ENCODE results near the gene SPATS2. TPM values are rescaled to one million over a fixed set of nuclear protein-coding genes. Genes with fewer than 3 reads are reported as not detected.
A peak's percentile ranks its signal among the peaks of the same experiment; 100 is the strongest.

SPATS2 gene
- total RNA-seq, 4 donors from 2014 or later = 14.0 to 26.5 (median 19.6) TPM

DNA sequence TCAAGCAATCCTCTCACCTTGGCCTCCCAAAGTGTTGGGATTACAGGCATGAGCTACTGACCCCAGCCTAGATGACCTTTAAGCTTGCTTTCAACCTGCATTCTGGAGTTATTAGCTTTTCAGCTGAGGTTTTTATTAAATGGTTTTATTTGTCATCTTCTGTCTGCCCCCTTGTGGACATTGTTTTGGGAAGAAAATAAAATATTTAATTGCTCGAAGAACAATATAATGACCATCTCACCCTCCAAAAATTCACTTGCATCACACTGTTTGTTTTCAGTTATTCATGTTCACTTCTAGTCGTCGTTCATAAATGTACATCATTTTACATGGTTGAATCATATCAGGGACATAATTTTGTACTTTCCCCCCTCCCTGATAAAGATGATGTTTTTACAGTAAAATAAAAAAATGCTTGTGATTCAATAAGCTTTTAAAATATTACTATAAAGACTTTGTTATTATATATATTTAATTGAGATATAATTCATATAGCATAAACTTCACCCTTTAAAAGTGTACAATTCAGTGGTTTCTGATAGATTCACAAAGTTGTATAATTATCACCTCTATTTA is 10.1 kb upstream of the SPATS2 start:
- TF ChIP-seq, protein P1, sequence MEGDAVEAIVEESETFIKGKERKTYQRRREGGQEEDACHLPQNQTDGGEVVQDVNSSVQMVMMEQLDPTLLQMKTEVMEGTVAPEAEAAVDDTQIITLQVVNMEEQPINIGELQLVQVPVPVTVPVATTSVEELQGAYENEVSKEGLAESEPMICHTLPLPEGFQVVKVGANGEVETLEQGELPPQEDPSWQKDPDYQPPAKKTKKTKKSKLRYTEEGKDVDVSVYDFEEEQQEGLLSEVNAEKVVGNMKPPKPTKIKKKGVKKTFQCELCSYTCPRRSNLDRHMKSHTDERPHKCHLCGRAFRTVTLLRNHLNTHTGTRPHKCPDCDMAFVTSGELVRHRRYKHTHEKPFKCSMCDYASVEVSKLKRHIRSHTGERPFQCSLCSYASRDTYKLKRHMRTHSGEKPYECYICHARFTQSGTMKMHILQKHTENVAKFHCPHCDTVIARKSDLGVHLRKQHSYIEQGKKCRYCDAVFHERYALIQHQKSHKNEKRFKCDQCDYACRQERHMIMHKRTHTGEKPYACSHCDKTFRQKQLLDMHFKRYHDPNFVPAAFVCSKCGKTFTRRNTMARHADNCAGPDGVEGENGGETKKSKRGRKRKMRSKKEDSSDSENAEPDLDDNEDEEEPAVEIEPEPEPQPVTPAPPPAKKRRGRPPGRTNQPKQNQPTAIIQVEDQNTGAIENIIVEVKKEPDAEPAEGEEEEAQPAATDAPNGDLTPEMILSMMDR (IDR thresholded peaks at IDR 0.05) = no peak
- no peak for TF ChIP-seq POLR2A (IDR thresholded peaks at IDR 0.05)
- H3K4me3 ChIP-seq (ENCODE audit: low read depth, poor library complexity, severe bottlenecking) = no peak overlapping the region
- intact Hi-C loops (cut with DNase I; ENCODE audit: low total_unique reads) = loop anchor here (5.0 kb wide), 1 partner anchor 155 kb away; no protein-coding TSS in a partner anchor
- 26 to 27% methylated on average over 3 of the region's 3 CpGs for WGBS, 2 donors
- DNase-seq (ENCODE audit: low spot score in 2 of 2) = no peak

DNA sequence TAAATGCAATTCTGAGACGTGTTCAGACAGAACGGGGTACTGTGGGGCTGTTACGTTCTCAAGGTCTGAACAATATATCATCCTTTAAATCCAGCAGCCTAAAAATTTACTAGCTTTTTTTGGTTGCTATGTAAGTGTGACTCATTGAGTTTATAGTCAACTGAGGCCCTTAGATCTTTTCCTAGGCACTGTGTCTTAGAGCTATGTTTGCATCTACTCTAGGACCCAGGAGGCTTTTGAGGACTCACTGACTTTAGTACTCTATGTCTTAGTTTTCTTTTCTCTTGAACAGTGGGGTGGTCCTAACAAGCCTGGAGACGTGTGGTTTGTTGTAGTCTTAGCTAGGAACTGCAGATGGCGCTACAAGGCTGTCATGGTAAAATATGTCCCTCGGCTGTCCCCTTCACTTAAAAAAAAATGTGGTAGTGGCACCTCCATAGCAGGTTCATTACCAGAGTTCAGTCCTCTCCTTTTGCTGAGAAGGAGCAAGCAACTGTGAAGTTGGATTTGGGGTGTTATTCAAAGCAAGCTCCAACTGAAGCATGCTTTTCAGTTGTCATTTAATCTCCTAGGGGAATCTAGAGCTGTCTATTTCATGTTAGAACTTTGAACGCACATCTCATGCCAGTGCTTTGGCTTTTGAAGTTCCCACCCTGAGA is 8.7 kb upstream of the SPATS2 start:
- 7 to 11% methylated on average over 7 of the region's 7 CpGs for WGBS, 2 donors
- TF ChIP-seq, protein P1 (IDR thresholded peaks at IDR 0.05) = peak in 1 of 3 donors; percentile 63
- TF ChIP-seq POLR2A (IDR thresholded peaks at IDR 0.05) = no peak
- intact Hi-C loops (cut with DNase I; ENCODE audit: low total_unique reads) = loop anchor here (5.0 kb wide), 1 partner anchor 154 kb away; no protein-coding TSS in a partner anchor
- H3K4me3 ChIP-seq (ENCODE audit: low read depth, poor library complexity, severe bottlenecking) = no peak overlapping the region
- DNase-seq (ENCODE audit: low spot score in 2 of 2) = no peak

DNA sequence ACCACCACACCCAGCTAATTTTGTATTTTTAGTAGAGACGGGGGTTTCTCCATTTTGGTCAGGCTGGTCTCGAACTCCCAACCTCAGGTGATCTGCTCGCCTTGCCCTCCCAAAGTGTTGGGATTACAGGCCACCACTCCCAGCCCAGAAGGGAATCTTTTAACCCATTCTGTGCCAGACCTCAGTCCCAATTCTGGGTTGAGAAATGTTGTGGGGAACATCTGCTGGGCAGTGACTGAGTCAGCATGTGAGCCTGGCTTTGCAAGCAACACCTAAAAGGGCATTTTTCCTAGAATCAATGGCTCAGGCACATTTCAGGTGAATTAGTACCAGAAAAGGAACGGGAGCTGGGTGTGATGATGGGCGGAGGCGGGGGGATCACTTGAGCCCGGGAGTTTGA is 7.6 kb upstream of the SPATS2 start:
- H3K4me3 ChIP-seq (ENCODE audit: low read depth, poor library complexity, severe bottlenecking) = no peak overlapping the region
- no peak for DNase-seq (ENCODE audit: low spot score in 2 of 2)
- WGBS, 2 donors = 62 to 70% methylated on average over 7 of the region's 7 CpGs
- intact Hi-C loops (cut with DNase I; ENCODE audit: low total_unique reads) = loop anchor here (5.0 kb wide), 1 partner anchor 153 kb away; no protein-coding TSS in a partner anchor
- TF ChIP-seq POLR2A (IDR thresholded peaks at IDR 0.05) = no peak
- TF ChIP-seq, protein P1 (IDR thresholded peaks at IDR 0.05) = no peak

DNA sequence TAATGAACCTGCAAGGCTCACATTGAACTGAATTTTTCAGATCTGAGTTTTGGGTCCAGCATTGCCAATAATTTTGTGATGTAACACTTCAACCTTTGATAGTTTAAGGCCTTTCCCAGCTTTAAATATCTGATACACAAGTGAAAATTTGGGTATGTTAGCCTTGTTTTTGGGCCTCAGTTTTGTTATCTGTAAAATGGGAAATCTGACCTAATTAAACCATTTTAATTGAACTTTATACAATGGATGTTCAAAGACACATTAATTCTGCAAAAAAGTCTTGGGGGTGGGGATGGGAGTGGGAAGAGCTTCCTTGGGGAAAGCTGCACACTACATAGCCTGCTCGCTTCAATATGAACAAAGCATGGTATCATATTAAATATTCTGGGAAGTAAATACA is 5.2 kb upstream of the SPATS2 start:
- no peak for DNase-seq (ENCODE audit: low spot score in 2 of 2)
- intact Hi-C loops (cut with DNase I; ENCODE audit: low total_unique reads) = no loop called here
- WGBS, 2 donors = 61 to 67% methylated on average over 1 of the region's 1 CpG
- TF ChIP-seq, protein P1 (IDR thresholded peaks at IDR 0.05) = no peak
- TF ChIP-seq POLR2A (IDR thresholded peaks at IDR 0.05) = no peak
- no peak overlapping the region for H3K4me3 ChIP-seq (ENCODE audit: low read depth, poor library complexity, severe bottlenecking)

DNA sequence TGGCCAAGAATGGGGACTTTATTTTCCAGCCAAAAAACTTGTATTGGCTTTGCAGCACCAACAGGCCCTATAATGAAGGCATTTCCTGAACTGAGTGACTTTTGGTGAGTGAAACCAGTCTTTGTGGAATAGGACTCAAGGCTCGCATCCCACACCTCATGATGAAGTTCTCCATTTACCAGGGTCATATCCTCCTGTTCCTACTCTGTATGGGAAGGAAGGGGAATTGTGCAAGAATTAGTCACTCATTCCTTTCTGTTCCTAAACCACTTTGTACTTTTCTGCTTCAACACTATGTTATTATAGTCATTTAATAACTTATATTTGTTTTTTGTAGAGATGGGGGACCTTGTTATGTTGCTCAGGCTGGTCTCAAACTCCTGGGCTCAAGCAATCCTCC is 2.3 kb upstream of the SPATS2 start:
- DNase-seq (ENCODE audit: low spot score in 2 of 2) = no peak
- WGBS, 2 donors = 88 to 89% methylated on average over 1 of the region's 1 CpG
- intact Hi-C loops (cut with DNase I; ENCODE audit: low total_unique reads) = loop anchor here (5.0 kb wide), 1 partner anchor 142 kb away; no protein-coding TSS in a partner anchor
- H3K4me3 ChIP-seq (ENCODE audit: low read depth, poor library complexity, severe bottlenecking) = no peak overlapping the region
- TF ChIP-seq, protein P1 (IDR thresholded peaks at IDR 0.05) = no peak
- TF ChIP-seq POLR2A (IDR thresholded peaks at IDR 0.05) = no peak

Data from lower leg skin (tissue), 4 donors.